Activated T-cell treated with anti-CD3 and anti-CD28 coated beads for 4 hours (primary cell): ENCODE data around the gene LIN7C.

Experiments used
- DNase-seq: peaks from one replicate; pipeline ENCODE4 v3.0.0-alpha.2; 2020

LIN7C gene

GRCh38 chr11:27507557-27508322 lies 1.2 kb upstream of the LIN7C start:
- no peak for DNase-seq

- no peak for DNase-seq
Observed at GRCh38 chr11:27505781-27506180, 788 bp downstream of the LIN7C start.

DNA sequence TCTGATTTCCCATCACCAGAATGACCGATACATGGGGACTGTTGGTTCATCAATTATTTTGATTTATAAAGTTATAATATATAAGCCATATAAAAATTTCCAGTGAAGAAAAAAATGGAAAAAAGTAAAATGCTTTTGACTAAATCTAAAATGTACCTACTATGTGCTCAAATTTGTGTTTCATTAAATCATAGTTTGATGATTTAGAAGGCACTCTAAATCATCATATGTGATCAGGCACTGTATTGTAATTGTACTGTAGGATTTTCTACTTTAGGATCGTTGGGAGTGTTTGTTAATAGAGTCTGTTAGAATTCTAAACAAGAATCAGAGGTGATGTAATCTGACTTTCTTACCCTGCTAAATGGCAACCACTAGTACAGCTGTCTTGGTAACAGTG lies 2.4 kb downstream of the LIN7C start:
- no peak for DNase-seq

- DNase-seq: no peak
Observed at GRCh38 chr11:27501100-27501499, 5.5 kb downstream of the LIN7C start.

DNA sequence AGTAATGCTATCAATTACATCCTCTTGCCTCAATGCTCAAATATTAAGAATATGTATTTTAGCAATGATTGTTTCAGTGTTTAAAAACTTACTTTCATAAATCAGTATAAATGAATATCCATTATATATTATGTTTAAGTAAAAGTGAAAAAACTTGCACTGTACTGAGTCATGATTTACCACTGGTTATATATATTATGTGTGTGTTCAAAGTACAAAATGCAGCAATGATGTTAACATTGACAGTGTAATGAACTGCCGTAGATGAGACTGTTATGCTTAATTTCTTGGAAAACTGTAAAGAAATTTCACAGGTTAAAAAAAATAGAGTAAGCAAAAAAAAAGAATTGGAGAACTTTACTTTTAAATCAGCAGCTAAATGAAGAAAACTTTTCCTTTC lies 8.7 kb downstream of the LIN7C start:
- DNase-seq: no peak

DNA sequence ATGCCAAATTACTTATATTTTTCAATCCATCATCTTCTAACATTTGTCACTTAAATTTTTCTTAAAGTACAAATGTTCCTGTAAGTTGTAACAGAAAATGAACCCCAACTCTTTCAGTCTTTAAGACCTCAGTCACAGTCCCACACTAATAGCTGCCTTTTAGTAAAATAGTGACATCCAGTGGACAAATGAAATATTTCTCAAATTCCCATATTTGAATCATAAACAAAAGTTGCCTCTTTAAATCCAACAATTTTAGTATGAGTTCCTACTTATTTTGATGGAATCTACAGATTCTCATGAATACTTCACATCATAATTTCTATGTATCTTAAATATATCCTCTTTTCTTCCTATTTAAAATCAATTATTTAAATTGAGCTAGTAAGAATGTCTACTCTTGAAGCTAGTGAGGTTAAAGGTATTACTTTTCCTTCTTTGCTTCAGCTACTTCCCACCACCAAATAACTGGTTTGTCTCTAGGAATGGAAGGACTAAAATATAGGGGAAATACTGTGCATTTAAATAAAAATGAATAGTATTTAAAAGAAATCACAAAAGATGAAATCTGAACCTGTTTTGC lies 9.2 kb downstream of the LIN7C start:
- no peak for DNase-seq

DNA sequence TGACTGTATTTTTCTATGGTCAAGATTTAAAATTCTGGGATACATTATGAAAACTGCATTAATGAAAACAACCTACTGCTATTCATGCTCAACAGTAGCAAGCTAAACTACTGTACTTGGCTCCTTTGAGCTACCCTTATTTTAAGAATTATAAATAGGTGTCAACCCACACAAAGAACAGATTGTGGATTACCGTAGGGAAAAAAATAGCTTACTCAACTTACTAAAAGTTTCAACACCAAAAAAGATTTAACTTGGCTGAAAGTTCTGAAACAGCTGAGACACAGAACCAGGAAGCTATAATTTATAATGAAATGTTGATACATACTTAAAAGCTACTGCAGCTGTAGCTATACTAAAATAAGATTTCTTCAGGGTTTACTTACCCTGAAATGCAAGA lies 10.1 kb downstream of the LIN7C start:
- no peak for DNase-seq

DNA sequence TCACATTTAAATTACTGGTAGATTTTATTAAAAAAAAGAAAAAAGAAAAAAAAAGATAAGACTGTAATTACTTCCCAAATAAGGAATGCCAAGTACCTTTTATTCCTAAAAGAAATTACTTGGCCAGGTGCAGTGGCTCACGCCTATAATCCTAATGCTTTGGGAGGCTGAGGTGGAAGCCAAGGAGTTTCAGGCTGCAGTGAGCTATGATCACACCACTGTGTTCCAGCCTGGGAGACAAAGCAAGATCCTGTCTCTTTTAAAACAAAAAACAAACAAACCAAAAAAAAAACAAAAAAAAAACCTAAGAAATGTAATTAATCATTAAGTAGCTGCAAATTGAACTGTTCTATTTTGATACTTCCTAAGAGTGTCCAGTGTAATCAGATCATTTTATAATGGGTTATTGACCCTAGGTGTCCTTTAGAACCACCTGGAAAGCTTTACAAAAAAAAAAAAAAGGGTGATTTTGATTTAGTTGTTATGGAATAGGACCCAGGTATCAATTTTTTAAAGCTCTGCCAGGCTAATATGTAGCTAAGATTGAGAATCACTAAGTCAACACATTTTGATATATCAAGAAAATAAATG lies 10.8 kb downstream of the LIN7C start:
- DNase-seq: no peak

DNA sequence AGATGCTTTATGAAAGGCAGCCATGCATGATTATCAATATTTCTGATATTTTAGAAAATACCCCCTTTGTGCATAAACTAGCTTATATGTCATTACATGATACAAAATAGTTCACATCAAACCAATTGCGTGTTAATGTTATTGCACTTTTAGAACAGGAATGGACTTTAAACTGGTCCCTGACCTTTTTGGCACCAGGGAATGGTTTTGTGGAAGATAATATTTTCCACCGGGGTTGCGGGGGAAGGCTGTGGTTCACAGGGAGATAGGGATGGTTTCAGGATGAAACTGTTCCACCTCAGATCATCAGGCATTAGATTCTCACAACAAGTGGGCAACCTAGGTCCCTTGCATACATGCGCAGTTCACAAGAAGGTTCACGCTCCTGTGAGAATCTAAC lies 17.5 kb downstream of the LIN7C start:
- no peak for DNase-seq

GRCh38 chr11:27487706-27488105 lies 18.9 kb downstream of the LIN7C start:
- no peak for DNase-seq

GRCh38 chr11:27485930-27486773 lies 20.4 kb downstream of the LIN7C start:
- peak; percentile 33 for DNase-seq

- no peak for DNase-seq
Observed at GRCh38 chr11:27482793-27483192, 23.8 kb downstream of the LIN7C start.

GRCh38 chr11:27481992-27482391 lies 24.6 kb downstream of the LIN7C start:
- DNase-seq: no peak

DNA sequence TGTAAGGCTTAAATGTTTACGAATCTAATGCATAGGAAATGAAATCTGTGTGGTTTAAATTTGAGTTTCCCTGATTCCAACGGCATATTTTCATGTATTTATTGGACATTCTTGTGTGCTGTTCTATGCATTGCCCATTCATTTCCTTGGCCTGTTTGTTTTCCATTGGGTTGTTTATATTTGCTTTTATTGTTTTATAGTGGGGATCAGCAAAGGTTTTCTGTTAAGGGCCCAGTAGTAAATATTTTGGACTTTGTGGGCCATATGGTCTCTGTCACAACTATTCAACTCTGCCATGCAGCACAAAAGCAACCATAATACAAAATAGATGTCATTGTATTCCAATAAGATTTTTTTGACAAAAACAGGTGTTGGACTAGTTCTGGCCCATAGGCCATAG lies 28.7 kb downstream of the LIN7C start:
- no peak for DNase-seq

GRCh38 chr11:27477243-27477642 lies 29.3 kb downstream of the LIN7C start:
- no peak for DNase-seq

- no peak for DNase-seq
Observed at GRCh38 chr11:27475622-27476021, 30.9 kb downstream of the LIN7C start.

DNA sequence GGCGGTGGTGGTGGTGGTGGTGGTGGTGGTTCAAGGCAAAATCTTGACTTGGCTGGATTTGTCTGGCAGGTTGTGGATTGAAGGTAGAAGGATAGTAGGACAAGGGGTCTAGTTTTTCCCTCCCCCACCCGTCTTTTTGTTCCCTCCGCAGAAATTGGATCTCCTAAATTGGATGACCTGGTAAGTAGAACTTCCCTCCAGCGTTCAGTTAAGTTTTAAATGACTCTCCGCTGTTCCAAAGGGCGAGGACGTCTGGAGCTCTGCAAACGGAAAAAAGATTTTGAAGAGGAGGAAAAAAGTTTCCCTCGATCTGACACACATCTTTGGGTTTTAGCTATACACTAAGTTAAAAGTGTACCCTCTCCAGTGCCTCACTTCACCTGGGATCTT lies 33.6 kb downstream of the LIN7C start:
- no peak for DNase-seq

DNA sequence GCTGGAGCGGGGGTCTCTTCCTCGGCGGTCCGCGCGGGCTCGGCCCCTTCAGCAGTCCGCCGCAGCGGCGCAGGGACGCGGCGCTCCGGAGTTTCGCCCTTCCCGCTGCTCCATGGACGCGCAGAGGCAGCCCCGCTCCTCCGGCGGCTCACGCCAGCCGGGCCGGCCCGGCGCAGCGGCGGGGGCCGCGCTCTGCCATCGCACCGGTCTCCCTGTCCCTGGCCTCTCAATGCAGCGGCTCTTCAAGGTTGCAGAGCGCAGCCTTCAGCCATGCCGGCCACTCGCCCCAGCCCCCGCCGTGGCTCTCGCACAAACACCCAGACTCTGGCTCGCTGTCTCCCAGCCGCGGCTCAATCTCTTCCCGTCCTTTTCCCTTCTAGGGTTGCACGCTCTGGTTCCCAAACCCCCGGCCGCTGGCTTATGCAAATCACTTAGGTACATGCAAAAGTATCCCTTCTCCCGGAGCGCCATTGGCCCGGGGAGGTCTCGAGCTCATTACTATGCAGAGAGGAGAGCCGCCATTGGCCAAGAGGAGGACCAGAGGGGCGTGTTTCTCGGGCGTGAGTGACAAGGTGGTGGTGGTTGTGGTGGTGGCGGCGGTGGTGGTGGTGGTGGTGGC lies 34.1 kb downstream of the LIN7C start, which contains the start of gene LGR4:
TSS of gene LGR4 (minus strand) at position 393 of the 619 bp plus-strand sequence. CDS start 488 bp downstream, outside the sequence.
- DNase-seq: peak; percentile 49

DNA sequence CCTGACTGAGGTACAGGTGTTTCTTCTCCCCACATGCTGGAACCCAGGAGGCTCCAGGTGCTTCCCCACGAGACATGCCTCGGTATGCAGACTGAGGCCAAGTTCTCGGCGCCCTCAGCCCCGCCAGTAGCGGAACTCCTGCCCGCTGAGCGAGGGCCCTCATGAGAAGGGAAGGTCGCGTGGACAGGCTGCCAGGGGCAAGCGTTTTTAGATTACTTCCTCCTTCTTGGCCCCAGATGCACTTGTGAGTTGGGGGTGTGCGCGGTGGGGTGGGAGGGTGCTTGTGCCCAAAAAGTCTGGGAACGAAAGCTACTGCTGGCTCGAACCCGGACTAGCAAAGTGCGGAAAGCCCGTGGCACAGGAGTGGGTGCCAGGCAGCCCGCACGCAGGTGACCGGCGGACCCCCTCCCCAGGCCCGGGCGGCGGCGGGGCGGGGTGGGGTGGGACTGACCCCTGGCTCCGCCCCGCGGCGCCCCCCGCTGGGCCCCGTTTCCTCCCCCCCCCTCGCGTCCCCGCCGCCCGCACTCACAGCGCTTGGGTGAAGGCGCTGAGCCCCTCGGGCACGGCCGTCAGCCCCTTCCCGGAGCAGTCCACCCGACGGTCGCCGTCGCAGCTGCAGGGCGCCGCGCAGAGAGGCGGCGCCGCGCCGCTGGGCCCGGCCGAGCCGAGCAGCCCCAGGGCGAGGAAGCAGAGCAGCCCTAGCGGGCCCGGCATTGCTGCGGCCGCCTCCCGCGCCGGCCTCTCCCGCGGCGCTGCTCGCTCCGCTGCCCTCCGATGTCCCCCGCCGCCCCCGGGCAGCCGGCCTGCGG lies 34.8 kb downstream of the LIN7C start:
- no peak for DNase-seq

DNA sequence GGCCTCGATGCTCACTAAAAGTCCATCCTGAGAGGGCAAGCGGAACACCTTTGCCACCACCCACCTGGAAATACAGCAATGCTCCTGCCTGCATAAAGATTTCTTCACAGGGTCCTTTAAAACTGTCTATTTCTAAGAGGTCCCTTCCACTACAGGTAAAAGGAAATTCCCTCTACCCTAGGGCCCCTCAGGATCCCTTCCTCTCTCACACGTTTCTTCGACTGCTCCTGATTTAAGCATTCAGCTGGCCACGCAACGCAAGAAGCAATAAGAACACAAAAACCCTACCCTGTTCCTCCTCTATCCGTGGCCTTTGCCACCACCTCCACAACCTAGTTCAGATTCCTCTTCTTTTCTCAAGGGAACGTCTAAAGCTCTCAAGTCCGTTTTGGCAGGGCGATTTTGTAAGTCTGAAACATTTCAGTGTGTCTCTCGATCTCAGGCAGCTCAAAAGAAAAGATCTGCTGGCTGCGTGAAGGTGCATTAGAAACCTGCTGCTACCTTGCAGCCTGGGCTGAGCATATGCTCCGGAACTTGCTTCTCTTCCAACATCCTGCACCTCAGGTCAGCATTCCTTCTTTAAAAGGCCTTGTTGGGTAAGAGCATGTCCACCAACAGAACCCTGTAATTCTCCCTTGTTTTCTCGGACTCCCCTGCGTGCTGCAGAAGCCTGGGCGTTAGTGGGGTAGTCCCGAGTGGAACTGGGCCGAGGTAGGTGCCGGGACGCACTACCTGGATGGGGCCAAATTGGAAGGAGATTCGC lies 35.6 kb downstream of the LIN7C start:
- DNase-seq: no peak

GRCh38 chr11:27470166-27470565 lies 36.4 kb downstream of the LIN7C start:
- DNase-seq: no peak
